Muscle layer of duodenum (tissue), 2 donors: ENCODE data around the gene FAM110D.
A peak's percentile ranks its signal among the peaks of the same experiment; 100 is the strongest.

Source experiments
- H3K27ac ChIP-seq: one replicate; pipeline ENCODE4 v1.7.0; 2013; ENCODE audit warnings: mild to moderate bottlenecking, low read length
- H3K27me3 ChIP-seq: one replicate; pipeline ENCODE4 v1.7.0; 2013; ENCODE audit warnings: low read depth, mild to moderate bottlenecking, control low read depth, low read length
- H3K36me3 ChIP-seq, 2 donors: one replicate each; pipeline ENCODE4 v1.7.0; 2013; ENCODE audit warnings: low read length in 2 of 2, control low read depth in 1 of 2, mild to moderate bottlenecking in 1 of 2; ENCODE audit not compliant: insufficient read depth in 2 of 2, control insufficient read depth in 1 of 2
- H3K4me1 ChIP-seq, 2 donors: one replicate each; pipeline ENCODE4 v1.7.0; 2013; ENCODE audit warnings: low read length in 2 of 2, mild to moderate bottlenecking in 2 of 2, control low read depth in 1 of 2, moderate library complexity in 1 of 2; ENCODE audit not compliant: insufficient read depth in 2 of 2, control insufficient read depth in 1 of 2
- H3K4me3 ChIP-seq, 2 donors: one replicate each; pipeline ENCODE4 v1.7.0; 2013; ENCODE audit warnings: low read length in 2 of 2, low read depth in 1 of 2, mild to moderate bottlenecking in 1 of 2
- H3K9me3 ChIP-seq, 2 donors: one replicate each; pipeline ENCODE4 v1.7.0; 2013; ENCODE audit warnings: low read length in 2 of 2, control low read depth in 1 of 2, mild to moderate bottlenecking in 1 of 2; ENCODE audit not compliant: control insufficient read depth in 1 of 2
- donor health status: healthy.

FAM110D gene

DNA sequence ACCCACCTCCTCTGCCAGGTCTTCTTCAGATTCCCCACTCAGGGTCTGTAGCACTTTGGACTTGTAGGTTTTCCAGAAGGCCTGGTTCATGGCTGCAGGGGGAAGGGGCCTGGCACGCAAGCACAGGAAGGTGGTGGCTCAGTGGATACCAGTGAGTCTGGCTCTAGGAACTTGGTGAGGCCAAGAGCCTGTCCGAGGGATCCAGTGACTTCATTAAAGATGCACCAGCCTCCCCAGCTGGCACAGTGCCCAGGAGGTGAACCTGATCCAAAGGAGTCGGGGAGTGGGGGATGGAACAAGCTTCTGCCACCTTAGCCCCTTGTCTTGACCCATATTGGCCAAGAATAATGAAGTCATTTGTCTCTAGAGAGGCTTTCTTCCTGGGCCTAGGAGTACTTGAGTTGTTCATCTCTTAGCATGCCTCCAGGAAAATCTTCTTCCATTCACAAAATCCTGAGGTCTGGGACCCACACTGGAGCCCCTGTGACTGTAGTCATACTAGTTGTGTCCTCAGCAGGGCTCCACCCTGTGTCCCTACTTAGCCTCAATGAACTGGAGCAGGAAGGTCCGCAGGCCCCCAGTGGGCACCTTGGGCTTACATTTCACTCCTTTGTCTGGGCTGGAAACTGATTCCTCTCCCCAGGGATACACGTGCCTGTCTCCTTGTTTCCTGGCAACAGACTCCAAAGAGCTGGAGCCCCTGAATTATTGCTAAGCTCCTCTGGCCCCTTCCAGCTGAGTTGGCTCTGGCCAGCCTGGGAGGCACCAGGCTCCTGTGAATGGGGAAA, 9.7 kb downstream of the FAM110D start, which contains the start of gene C1orf232:
TSS of gene C1orf232 (minus strand) at position 554 of the 788 bp plus-strand sequence. CDS start at position 90, 464 bp downstream.
- peak within 1 kb of the TSS; percentile 72 for H3K27ac ChIP-seq

DNA sequence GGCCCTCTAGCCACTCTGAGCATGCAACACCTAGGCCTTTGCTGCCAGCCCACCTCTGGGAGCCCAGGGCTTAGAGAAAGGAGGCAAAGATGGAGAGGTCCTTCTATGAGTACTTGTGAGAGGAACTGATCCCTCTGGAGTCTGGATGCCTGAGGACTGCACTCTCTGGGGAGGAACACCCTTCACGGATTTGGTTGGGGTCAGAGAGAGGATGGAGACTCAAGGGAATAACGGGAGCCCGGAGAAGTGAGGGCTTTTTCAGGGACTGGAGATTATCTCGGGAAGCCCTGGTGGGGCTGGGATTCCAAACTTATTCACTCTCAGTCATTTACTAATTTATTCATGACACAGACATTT, 10.3 kb downstream of the FAM110D start:
- peak overlapping the region; percentile 3 for H3K27ac ChIP-seq
- H3K36me3 ChIP-seq, result no peaks in the 10 kb centered on the region
- no peaks in the 10 kb centered on the region for H3K9me3 ChIP-seq
- no peaks in the 10 kb centered on the region for H3K27me3 ChIP-seq
- peaks cover 10 to 22% of the 10 kb centered on the region in 2 donors for H3K4me1 ChIP-seq
- peak overlapping the region; percentile 79 to 89 for H3K4me3 ChIP-seq

More for the DNA sequence above, 9.7 kb downstream of the FAM110D start, which contains the start of gene C1orf232:
- peak within 1 kb of the TSS; percentile 79 to 89 for H3K4me3 ChIP-seq
- no peaks in the 10 kb centered on the region for H3K27me3 ChIP-seq
- peaks cover 10 to 26% of the 10 kb centered on the region in 2 donors for H3K4me1 ChIP-seq
- no peaks in the 10 kb centered on the region for H3K36me3 ChIP-seq
- no peaks in the 10 kb centered on the region for H3K9me3 ChIP-seq

DNA sequence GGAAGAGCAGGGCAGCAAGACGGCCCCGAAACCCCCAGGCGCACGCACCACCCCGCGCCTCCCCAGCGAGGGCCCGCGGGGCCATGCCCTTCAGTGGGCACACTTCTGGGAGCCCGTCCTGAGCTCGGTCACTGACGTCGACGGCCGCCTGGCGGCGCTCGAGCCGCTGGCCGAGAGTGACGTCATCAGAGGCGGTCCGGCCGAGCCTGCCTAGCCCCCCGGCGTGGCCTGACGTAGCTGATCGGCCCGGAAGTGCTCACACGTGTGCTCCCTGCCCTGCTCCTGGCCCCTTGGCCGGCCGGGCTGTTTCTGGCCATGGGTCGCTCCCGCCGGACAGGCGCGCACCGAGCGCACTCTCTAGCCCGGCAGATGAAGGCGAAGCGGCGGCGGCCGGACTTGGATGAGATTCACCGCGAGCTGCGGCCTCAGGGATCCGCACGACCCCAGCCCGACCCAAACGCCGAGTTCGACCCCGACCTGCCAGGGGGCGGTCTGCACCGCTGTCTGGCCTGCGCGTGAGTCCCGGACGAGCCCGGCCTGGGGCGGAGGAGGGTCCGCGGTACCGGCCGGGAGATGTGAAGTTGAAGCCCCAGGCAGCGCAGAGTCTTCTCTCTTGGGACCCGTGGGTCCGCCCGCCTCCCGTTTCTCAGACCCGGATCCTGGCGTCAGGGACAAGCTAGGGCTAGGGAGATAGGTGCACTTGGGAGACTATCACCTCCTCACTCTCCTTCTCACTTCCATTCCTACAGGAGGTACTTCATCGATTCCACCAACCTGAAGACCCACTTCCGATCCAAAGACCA, 11.0 kb downstream of the FAM110D start, which contains the start of gene ZNF593:
TSS of gene ZNF593 (plus strand) at position 240 of the 803 bp plus-strand sequence. CDS start at position 316, 76 bp downstream.
- H3K4me1 ChIP-seq, result peaks cover 10 to 22% of the 10 kb centered on the region in 2 donors
- peak within 1 kb of the TSS; percentile 72 for H3K27ac ChIP-seq
- peak within 1 kb of the TSS; percentile 79 to 89 for H3K4me3 ChIP-seq
- H3K9me3 ChIP-seq, result no peaks in the 10 kb centered on the region
- no peaks in the 10 kb centered on the region for H3K27me3 ChIP-seq
- no peaks in the 10 kb centered on the region for H3K36me3 ChIP-seq

DNA sequence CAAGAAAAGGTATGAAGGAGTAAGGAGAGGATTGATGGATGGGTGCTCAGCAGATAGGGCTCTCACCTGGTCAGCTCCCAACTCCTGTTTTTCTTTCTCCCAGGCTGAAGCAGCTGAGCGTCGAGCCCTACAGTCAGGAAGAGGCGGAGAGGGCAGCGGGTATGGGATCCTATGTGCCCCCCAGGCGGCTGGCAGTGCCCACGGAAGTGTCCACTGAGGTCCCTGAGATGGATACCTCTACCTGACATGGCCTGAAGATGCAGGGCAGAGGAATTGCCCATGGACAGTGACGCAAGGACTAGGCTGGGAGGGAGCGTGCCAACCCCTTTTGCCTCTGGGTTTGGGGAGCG, 11.6 kb downstream of the FAM110D start:
- H3K4me3 ChIP-seq, result peak overlapping the region; percentile 79 to 89
- H3K9me3 ChIP-seq, result no peaks in the 10 kb centered on the region
- H3K4me1 ChIP-seq, result peaks cover 10 to 22% of the 10 kb centered on the region in 2 donors
- no peaks in the 10 kb centered on the region for H3K36me3 ChIP-seq
- H3K27ac ChIP-seq, result peak overlapping the region; percentile 72
- no peaks in the 10 kb centered on the region for H3K27me3 ChIP-seq

DNA sequence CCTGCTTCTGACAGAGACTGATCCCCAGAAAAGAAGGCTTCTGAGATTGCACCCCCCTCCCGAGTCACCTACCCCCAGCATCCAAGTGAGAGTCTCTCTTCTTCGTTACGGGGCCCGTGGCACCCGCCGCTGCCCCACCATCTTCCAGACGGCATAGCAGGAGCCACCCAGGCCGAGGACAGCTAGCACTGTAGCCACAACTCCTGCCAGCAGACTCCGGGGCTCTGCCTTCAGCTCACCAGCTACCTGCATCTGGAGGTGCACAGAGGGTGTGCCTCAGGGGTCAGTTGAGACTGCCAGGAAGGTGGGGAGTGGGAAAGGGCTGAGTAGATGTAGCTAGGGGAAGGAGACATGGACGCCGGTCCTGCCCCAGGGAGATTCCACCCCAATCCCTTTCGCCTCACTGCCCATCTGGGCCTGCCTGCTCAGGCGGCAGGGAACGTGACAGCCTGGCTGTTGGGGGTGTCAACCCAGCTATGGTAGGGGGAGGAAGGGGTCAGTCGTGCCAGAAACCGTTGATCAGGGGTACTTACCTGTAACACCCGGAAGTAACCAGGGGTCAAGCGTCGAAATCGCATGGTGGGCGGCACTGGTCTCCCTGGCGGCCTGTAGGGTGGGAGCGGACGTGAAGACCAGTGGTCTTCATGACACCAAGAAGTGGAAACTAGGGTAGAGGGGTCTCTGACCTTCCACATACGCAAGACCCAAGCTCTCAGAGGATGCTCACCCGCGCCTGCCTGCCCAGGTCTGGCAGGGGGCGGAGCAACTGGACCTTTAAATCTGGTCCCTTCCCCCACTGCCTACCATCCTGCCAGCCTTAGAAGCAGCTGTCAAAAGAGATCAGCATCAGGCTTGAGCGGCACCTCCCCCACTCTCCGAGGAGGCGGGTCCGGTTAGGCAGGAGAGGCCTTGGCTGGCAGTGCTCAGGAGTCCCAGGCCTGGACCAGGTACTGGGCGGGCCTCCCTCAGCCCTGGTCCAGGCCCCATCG, 12.5 kb downstream of the FAM110D start, which contains the start of gene ZNF593OS:
TSS of gene ZNF593OS (minus strand) at position 749 of the 989 bp plus-strand sequence. CDS start at position 578, 171 bp downstream.
- Histone ChIP-seq H3K36me3 (no peaks in the 10 kb centered on the region), H3K4me3 (peak within 1 kb of the TSS; percentile 79 to 89), H3K4me1 (peaks cover 10 to 22% of the 10 kb centered on the region in 2 donors), H3K9me3 (no peaks in the 10 kb centered on the region), H3K27ac (no peak within 1 kb of the TSS), H3K27me3 (no peaks in the 10 kb centered on the region)

DNA sequence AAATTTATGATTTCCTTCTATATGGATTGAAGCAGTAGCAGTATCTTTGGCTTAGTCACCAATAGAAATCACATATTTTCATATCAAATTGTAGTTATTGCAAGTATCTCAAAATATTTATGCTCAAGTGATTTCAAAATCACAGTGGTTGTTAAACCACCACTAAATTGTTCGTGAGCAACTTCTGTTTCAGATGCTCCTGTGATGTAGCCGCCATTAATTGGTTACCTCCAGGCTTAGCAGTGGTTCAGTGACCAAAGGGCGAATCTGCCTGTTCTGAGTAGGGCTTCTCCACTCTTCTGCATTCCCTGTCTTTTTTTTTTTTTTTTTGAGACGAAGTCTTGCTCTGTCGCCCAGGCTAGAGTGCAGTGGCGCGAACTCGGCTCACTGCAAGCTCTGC, 16.5 kb downstream of the FAM110D start:
- Histone ChIP-seq H3K27ac (no peak overlapping the region), H3K27me3 (no peaks in the 10 kb centered on the region), H3K36me3 (no peaks in the 10 kb centered on the region), H3K4me1 (peaks cover 5 to 13% of the 10 kb centered on the region in 2 donors), H3K9me3 (no peaks in the 10 kb centered on the region), H3K4me3 (no peak overlapping the region)

DNA sequence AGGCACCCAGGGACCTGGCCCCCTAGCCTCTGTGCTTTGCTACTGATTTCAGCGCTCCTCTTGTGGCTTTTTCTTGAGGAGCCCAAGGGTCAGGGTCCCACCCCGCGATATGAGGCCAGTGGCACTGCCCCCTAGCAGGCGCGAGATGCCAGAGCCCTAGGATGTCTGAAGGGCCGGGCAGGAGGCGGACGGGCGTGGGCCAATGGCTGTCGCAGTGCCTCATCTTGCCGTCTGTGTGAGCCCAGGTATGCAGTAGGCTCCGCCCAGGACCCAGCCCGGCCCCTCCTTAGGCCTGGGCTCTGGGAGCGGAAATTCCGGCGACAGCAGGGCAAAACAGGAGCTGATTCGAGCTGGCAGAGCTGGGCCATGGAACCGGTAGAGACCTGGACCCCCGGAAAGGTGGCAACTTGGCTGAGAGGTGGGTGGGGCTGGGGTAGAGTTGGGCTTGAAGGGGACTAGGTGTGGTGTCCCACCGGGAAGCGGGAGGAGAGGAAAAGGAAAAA, 18.4 kb downstream of the FAM110D start, which contains the start of gene CNKSR1:
TSS of gene CNKSR1 (plus strand) at position 310 of the 503 bp plus-strand sequence. CDS start at position 367, 57 bp downstream.
- no peak within 1 kb of the TSS for H3K4me3 ChIP-seq
- no peak within 1 kb of the TSS for H3K27ac ChIP-seq
- H3K9me3 ChIP-seq, result no peaks in the 10 kb centered on the region
- H3K36me3 ChIP-seq, result no peaks in the 10 kb centered on the region
- H3K4me1 ChIP-seq, result no peaks in the 10 kb centered on the region
- H3K27me3 ChIP-seq, result no peaks in the 10 kb centered on the region

DNA sequence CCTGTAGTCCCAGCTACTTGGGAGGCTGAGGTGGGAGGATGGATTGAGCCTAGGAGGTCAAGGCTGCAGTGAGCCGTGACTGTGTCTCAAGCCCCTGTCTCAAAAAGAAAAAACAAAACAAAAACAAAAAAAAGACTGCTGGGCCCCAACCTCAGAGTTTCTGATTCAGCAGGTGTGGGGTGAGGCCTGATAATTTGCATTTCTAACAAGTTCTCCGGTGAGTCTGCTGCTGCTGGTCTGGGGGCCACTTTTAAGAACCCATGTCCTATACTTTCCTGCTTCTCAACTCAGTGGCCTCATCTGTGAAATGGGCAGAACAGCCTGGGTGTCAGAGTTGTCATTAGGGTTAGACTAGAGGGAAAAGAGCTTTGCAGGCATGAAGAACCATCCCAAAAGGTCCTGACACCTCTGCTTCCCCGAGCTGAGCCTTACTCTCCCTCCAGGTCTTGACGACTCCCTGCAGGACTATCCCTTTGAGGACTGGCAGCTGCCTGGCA, 21.2 kb downstream of the FAM110D start:
- no peak overlapping the region for H3K27ac ChIP-seq
- H3K4me3 ChIP-seq, result no peak overlapping the region

DNA sequence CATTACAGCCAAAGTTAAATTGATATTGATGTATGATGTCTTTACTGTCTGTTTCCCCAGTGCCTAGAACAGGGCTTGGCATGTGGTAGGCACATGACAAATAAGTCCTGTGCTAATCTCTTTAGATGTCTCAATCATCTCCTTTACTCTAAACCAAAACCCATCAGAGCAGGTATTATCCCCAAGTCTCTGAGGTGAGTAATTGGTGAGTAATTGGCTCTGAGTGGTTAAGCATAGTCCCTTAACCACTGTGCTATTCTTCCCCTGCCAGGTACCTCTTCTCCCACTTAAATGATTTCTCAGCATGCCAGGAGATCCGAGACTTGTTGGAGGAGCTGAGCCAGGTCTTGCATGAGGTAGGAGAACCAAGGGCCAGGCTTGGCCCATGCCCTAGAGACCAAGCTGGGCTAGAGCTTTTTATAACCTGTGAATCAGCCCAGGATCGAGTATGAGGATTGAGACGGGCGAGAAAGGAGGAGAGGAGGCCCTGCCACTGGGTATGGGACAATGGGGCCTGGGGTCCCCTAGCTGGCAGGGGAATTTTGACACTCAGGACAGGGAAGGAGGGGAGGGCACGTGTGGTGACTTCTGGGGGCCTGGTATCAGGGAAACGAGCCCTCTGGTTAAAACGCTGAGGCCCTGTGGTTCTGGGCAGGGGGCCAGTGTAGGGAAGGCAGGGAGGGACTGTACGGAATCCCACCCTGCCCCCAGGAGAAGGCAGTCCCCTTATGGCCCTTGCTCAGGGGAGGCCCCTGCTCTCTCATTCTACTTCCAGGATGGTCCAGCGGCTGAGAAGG, 22.9 kb downstream of the FAM110D start:
- no peak overlapping the region for H3K27ac ChIP-seq
- H3K36me3 ChIP-seq, result no peaks in the 10 kb centered on the region

More for the DNA sequence above, 21.2 kb downstream of the FAM110D start:
- no peaks in the 10 kb centered on the region for H3K27me3 ChIP-seq
- no peaks in the 10 kb centered on the region for H3K36me3 ChIP-seq
- no peaks in the 10 kb centered on the region for H3K4me1 ChIP-seq
- H3K9me3 ChIP-seq, result no peaks in the 10 kb centered on the region

DNA sequence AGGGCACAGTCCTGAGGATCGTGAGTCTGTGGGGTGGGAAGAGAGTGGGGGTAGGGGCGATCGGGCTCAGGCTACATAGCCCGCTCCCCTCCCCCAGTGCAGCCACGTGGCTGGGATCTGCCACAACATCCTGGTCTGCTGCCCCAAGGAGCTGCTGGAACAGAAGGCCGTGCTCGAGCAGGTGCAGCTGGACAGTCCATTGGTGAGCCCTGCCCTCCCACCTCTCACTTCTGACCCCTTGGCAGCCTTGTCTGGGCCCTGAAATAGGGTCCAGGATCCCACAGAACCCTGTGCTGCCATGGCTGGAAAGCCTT, 23.5 kb downstream of the FAM110D start:
- no peak overlapping the region for H3K4me3 ChIP-seq
- no peak overlapping the region for H3K27ac ChIP-seq
- H3K27me3 ChIP-seq, result no peaks in the 10 kb centered on the region
- H3K36me3 ChIP-seq, result no peaks in the 10 kb centered on the region
- no peaks in the 10 kb centered on the region for H3K9me3 ChIP-seq
- no peaks in the 10 kb centered on the region for H3K4me1 ChIP-seq

More for the DNA sequence above, 22.9 kb downstream of the FAM110D start:
- Histone ChIP-seq H3K27me3 (no peaks in the 10 kb centered on the region), H3K4me1 (no peaks in the 10 kb centered on the region), H3K9me3 (no peaks in the 10 kb centered on the region), H3K4me3 (no peak overlapping the region)
